ENCODE measurements around the gene BICDL1.

- TF ChIP-seq CTCF (tag by site-specific recombination; IDR thresholded peaks at IDR 0.05) (no peak), YY1 (tag by site-specific recombination; IDR thresholded peaks at IDR 0.05) (no peak), KLF9 (tag by site-specific recombination; IDR thresholded peaks at IDR 0.05; ENCODE audit: low read depth) (no peak), ZNF133 (tag by site-specific recombination; IDR thresholded peaks at IDR 0.05) (no peak), ZNF768 (tag by site-specific recombination; IDR thresholded peaks at IDR 0.05) (no peak), ZNF747 (tag by site-specific recombination; IDR thresholded peaks at IDR 0.05) (no peak), REST (tag by site-specific recombination; IDR thresholded peaks at IDR 0.05) (no peak), ZNF121 (tag by site-specific recombination; IDR thresholded peaks at IDR 0.05) (no peak), ZNF623 (tag by site-specific recombination; IDR thresholded peaks at IDR 0.05) (no peak), ZNF785 (tag by site-specific recombination; IDR thresholded peaks at IDR 0.05) (no peak), ZNF335 (tag by site-specific recombination; conservative IDR thresholded peaks at IDR 0.05) (no peak), ZNF350 (tag by site-specific recombination; IDR thresholded peaks at IDR 0.05) (no peak)
- TF ChIP-seq, protein P1, sequence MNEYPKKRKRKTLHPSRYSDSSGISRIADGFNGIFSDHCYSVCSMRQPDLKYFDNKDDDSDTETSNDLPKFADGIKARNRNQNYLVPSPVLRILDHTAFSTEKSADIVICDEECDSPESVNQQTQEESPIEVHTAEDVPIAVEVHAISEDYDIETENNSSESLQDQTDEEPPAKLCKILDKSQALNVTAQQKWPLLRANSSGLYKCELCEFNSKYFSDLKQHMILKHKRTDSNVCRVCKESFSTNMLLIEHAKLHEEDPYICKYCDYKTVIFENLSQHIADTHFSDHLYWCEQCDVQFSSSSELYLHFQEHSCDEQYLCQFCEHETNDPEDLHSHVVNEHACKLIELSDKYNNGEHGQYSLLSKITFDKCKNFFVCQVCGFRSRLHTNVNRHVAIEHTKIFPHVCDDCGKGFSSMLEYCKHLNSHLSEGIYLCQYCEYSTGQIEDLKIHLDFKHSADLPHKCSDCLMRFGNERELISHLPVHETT (tag by site-specific recombination; IDR thresholded peaks at IDR 0.05) = no peak
- TF ChIP-seq, protein P2, sequence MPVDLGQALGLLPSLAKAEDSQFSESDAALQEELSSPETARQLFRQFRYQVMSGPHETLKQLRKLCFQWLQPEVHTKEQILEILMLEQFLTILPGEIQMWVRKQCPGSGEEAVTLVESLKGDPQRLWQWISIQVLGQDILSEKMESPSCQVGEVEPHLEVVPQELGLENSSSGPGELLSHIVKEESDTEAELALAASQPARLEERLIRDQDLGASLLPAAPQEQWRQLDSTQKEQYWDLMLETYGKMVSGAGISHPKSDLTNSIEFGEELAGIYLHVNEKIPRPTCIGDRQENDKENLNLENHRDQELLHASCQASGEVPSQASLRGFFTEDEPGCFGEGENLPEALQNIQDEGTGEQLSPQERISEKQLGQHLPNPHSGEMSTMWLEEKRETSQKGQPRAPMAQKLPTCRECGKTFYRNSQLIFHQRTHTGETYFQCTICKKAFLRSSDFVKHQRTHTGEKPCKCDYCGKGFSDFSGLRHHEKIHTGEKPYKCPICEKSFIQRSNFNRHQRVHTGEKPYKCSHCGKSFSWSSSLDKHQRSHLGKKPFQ (tag by site-specific recombination; IDR thresholded peaks at IDR 0.05) = no peak
Measured at GRCh38 chr12:120056739-120057138, 67.7 kb downstream of the BICDL1 start.
